HL-60 (cell line): ENCODE measurements around the gene SH2B2.

Source experiments
- DNase-seq, 2 experiments: peaks; one replicate each; pipeline ENCODE4 v3.0.0-alpha.2; 2010 to 2020; ENCODE audit warnings: low read depth in 1 of 2, low spot score in 1 of 2
- H3K27ac ChIP-seq: fragments of 250-450 bp; sonication (Bioruptor Pico); replicated peaks from 2 replicates; pipeline ENCODE4 v1.5.1; 2020; ENCODE audit warnings: mild to moderate bottlenecking, moderate library complexity
- H3K27me3 ChIP-seq: fragments of 250-450 bp; sonication (Bioruptor Pico); 2 replicates; pipeline ENCODE4 v1.5.1; 2021; ENCODE audit warnings: mild to moderate bottlenecking, moderate library complexity; ENCODE audit not compliant: insufficient read depth, poor library complexity, severe bottlenecking
- H3K4me3 ChIP-seq: replicated peaks from 2 replicates; pipeline ENCODE4 v1.5.1; 2011; ENCODE audit warnings: mild to moderate bottlenecking, control low read depth, low read length; ENCODE audit not compliant: insufficient read depth
- CTCF ChIP-seq: IDR thresholded peaks from one replicate; pipeline ENCODE4 v1.5.1; 2011; ENCODE audit warnings: low read length, control low read depth, inconsistent platforms; ENCODE audit not compliant: insufficient read depth
- GABPA ChIP-seq: IDR thresholded peaks from 2 replicates; pipeline ENCODE4 v1.6.1; 2012; ENCODE audit warnings: low read depth
- POLR2AphosphoS5 ChIP-seq: IDR thresholded peaks from 2 replicates; pipeline ENCODE4 v1.6.1; 2012; ENCODE audit warnings: low read depth
- REST ChIP-seq: IDR thresholded peaks from 2 replicates; pipeline ENCODE4 v1.6.1; 2012; ENCODE audit warnings: low read depth; ENCODE audit not compliant: insufficient replicate concordance
- SPI1 ChIP-seq: IDR thresholded peaks from 2 replicates; pipeline ENCODE4 v1.6.1; 2012; ENCODE audit warnings: low read depth, mild to moderate bottlenecking, borderline replicate concordance

The SH2B2 gene

GRCh38 chr7:102260856-102261255, 25.8 kb upstream of the SH2B2 start:
- DNase-seq = no peak
- Histone ChIP-seq H3K27ac (no peak overlapping the region), H3K27me3 (no peaks in the 10 kb centered on the region), H3K4me3 (no peak overlapping the region)
- TF ChIP-seq CTCF (no peak), POLR2AphosphoS5 (no peak), SPI1 (no peak), REST (no peak), GABPA (no peak)

GRCh38 chr7:102261451-102261850, 25.2 kb upstream of the SH2B2 start:
- Histone ChIP-seq H3K27me3 (no peaks in the 10 kb centered on the region), H3K4me3 (no peak overlapping the region), H3K27ac (no peak overlapping the region)
- DNase-seq = no peak
- TF ChIP-seq POLR2AphosphoS5 (no peak), REST (no peak), CTCF (no peak), GABPA (no peak), SPI1 (no peak)

- no peak for TF ChIP-seq GABPA
- no peak for TF ChIP-seq REST
- TF ChIP-seq SPI1 = no peak
- TF ChIP-seq CTCF = no peak
- no peak for TF ChIP-seq POLR2AphosphoS5
- no peaks in the 10 kb centered on the region for H3K27me3 ChIP-seq
- no peak for DNase-seq
- H3K4me3 ChIP-seq = no peak overlapping the region
- H3K27ac ChIP-seq = no peak overlapping the region
Measured at GRCh38 chr7:102262546-102262945, 24.1 kb upstream of the SH2B2 start.
